ENCODE results near the gene ANGPTL8.
A peak's percentile ranks its signal among the peaks of the same experiment; 100 is the strongest.

ANGPTL8 gene

DNA sequence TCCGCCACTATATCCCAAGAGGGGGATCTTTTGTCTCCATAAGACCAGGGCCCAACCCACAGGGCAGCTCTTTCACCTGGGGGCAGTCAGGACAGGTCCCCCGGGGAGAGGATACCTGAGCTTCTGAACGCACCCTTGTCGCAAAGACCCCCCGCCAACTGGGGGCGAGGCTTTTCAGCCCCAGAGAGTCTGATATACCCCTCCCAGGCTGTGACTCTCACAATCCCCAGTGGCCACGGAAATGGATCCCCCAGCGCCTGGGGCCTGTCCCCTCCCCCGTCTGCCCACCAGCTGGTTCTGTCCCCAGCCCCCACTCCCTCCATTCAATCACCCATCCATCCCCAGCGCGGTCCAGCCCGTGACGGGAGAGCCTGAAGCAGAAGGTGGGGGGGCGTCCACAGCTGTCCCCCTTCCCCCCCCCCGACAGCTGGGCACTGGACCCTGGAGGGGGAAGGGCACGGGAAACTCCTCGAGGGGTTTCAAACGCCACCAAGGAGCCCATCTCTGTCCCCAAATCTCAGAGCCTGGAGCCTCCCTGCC, 22.1 kb downstream of the ANGPTL8 start:
- no peak for DNase-seq (ENCODE audit: low read depth)

DNA sequence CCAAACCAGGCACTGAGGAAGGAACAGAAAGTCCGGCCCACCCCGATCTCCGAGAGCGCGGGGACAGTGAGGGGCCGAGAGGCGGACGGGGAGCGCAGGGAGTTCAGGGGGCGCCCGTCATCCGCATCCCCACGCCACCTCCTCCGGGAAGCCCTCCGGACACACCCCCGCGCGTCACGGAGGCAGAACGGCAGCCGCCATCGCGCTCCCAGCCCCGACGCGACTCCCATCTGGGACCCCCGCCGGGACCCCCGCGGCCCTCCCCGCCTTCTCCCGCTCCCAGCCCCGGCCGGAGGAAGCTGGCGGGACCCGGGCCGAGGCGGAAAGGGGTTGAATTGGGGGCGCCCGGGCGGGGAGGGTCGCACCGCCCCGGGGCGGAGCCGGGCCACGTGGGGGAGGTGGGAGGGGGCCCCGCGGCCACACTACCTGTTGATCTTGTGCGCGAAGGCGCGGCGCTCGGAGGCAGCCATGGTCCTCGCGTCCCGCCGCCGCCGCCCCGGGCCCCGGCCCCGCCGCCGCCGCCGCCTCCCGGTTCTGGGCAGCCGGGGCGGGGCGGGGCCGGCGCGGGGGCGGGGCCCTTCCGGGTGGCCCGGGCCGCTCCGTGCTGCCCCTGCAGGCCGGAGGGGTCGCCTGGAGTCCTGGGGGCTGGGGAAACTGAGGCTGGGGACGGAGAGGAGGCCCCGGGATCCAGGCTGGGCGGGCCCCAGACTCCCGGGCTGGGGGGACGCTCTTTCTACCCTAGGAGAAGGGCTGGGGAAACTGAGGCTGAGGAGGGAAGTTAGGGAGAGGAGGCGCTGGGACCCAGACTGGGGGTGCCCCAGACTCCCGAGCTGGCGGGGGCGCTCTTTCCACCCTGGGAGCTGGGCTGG, 22.8 kb downstream of the ANGPTL8 start, which contains the start of gene DOCK6:
TSS of gene DOCK6 (minus strand) at position 554 of the 869 bp plus-strand sequence. CDS start at position 470, 84 bp downstream.
- no peak for DNase-seq (ENCODE audit: low read depth)

DNA sequence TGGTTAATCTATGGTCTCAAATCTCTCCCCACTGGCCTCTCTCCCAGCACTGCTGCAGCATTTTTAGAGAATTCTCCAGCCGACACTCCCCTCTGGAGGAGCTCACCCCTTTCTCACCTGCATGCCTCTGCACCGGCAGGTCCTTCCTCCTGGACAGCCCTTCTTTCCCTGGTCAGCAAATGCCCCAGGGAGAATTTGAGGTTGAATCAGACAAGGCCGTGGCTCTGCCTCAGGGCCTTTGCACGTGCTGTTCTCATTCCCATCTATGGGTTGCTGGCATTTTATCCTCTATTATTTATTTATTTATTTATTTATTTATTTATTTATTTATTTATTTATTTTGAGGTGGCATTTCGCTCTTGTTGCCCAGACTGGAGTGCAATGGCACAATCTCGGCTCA, 24.3 kb downstream of the ANGPTL8 start:
- no peak for DNase-seq (ENCODE audit: low read depth)

DNA sequence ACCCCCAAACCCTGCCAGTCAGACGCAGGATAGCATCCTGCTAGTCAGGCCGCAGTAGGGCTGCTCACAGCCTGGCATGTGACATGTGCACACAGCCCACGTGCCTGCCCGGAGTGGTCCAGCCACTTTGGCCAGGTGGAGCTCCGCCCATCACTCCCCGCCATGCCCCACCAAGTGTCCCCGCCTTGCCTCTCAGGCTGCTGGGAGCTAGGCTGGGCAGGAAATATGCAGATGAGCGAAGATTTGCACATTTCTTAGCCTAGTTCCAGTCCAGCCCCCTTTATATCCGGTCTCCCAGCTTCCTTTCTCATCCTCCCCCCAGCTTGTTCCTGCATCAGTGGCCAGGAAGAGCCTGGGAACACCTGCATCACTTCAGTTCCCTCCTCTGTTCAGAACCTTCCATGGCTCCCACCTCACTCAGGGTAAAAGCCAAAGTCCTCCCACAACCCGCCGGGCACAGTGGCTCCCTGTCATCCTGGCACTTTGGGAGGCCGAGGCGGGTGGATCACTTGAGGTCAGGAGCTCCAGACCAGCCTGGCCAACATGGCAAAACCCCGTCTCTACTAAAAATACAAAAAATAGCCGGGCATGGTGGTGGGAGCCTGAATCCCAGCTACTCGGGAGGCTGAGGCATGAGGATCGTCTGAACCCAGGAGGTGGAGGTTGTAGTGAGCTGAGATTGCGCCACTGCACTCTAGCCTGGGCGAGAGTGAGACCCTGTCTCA, 25.2 kb downstream of the ANGPTL8 start:
- no peak for DNase-seq (ENCODE audit: low read depth)

DNA sequence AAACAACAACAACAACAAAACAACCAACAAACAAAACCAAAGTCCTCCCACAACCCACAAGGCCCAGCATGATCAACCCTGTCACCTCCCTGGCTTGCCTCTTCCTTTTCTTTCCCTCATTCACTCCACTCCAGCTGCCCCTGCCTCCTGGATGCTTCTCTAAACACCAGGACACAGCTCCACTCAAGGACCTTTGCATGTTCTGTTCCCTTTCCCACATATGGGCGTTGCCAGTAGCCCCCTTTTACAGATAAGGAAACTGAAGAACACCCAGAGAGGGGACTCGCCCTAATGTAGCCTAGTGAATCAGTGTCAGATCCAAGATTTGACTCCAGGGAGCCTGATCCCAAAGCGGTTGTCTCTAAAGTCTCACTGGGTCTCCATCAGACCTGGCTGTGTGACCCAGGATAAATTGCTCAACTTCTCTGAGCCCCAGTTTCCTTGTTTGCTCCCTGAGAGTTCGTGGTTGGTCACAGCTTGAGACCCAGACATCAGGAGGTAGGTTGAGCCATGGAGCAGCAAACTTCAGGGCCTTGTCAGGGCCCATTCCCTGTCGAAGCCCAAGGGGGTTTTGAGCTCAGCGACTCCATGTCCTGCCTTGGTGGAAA, 25.9 kb downstream of the ANGPTL8 start:
- no peak for DNase-seq (ENCODE audit: low read depth)

DNA sequence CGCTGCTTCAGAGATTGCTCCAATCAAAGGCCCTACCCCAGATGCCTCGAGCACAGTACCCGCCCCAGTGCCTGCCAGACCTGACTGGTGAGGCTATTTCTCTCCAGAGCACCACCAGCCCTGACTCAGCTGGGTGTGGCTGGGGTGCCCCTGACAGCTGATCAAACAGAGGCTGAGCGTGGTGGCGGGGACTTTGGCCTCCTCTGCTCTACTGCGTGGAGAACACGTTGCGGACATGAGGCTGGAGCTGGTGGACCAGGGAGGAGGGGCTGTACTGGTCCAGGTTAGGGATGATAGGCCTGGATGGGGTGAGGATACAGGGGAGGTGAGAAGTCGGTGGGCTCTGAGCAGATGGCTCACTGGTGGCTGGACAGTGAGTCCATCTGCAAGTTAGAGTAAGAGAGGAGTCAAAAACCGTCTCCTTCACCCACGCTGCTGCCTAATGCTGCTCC, 26.4 kb downstream of the ANGPTL8 start:
- DNase-seq (ENCODE audit: low read depth) = no peak

DNA sequence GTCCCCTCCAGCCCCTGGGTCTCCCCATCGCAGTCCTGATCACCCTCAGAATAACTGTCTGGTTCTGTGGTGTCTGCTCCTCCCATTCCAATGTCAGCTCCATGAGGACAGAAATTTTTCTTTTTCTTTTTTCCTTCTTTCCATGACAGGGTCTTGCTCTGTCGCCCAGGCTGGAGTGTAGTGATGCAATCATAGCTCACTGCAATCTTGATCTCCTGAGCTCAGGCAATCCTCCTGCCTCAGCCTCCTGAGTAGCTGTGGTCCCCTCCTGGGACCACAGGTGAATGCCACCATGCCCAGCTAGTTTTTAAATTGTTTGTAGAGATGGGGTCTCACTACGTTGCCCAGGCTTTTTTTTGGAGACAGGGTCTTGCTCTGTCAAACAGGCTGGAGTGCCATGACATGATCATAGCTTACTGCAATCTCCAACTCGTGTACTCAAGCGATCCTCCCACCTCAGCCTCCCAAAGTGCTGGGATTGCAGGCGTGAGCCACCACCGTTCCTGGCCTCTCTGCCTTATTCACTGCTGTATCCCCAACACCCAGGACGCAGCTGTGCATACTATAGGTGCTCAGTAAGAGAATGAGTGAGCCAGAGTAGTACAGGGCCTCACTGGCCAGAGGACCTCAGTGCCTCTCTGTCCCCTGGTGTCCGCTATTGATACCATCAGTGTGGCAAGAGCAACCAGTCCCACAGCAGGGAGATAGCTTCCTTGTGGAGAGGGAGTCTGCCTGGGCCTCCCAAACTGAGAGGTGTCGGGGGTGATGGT, 28.1 kb downstream of the ANGPTL8 start:
- no peak for DNase-seq (ENCODE audit: low read depth)

DNA sequence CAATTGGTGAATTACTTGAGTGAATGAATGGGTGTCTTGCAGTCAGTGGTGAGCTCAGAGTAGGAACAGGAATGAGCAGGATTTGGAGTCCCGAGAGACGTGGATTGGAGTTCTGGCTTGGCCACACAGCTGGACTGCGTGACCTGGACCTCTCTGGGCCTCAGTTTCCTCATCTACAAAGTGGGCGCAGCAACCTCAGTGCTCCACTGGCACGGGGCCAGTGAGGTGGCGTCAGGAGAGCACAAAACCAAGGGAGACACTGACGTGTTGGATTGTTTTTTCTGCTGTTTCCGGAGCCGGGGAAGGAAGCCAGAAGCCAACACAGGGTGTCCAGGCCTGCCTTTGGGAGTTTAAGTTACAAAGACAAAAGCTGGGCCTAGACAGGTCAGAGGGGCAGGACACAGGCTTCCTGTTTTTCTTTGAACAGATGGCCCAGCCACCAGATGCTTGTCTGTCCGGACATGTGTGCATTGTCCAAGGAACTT, 29.4 kb downstream of the ANGPTL8 start:
- DNase-seq (ENCODE audit: low read depth) = no peak

DNA sequence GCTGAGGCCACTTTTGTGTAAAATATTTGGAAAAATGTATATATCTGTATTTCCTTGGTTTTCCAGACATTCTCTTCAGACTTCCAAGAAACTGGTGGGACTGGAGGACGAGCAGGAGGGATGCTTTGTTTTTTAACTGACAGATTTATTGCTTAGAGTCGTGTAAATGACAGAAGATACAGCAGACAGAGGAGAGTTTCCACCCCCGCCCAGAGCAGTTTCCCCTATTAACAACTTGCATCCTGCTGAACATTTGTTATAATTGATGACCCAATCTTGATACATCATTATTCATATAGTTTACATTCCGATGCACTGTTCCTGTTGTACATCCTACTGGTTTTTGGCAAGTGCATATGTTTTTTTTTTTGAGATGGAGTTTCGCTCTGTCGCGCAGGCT, 30.0 kb downstream of the ANGPTL8 start:
- no peak for DNase-seq (ENCODE audit: low read depth)

DNA sequence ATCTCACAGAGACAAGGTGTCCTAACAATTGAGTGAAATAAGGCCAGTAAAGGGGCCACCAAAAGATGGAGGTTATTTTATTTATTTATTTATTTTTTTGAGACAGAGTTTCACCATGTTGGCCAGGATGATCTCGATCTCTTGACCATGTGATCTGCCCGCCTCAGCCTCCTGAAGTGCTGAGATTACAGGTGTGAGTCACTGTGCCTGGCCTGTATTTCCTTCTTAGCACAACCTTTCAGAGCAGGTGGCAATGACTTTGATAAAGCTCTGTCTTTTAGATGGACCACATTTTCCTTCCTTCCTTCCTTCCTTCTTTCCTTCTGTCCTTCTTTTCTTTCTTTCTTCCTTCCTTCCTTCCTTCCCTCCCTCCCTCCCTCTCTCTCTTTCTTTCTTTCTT, 33.9 kb downstream of the ANGPTL8 start:
- DNase-seq (ENCODE audit: low read depth) = no peak

DNA sequence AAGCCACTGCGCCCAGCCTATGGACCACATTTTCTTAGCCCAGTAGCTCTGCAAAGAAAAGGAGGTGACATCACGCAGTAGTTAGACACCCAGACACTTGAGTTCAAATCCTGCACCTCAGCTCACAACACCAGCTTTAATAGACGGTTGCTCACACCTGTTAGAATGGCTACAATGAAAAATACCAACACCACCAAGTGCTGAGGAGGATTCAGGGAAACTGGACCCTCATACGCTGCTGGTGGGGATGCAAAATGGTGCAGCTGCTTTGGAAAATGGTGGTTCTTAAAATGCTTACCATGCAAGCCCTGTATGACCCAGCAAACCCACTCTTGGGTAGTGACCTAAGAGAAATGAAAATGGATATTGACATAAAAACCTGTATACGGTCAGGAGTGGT, 34.6 kb downstream of the ANGPTL8 start:
- no peak for DNase-seq (ENCODE audit: low read depth)

DNA sequence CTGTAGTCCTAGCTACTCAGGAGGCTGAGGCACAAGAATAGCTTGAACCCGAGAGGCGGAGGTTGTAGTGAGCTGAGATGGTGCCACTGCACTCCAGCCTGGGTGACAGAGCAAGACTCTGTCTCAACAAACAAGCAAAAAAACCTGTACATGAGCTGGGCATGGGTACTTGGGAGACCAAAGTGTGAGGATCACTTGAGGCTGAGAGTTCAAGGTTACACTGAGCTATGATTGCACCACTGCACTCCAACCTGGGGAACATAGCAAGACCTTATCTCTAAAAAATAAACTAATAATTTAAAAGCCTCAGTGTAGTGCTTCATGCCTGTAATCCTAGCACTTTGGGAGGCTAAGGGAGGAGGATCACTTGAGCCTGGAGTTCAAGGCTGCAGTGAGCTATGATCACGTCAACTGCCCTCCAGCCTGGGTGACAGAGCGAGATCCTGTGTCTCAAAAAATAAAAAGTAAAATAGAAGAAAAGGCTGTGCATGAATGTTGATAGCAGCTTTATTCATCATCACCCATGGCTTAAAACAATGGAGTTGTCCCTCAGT, 35.2 kb downstream of the ANGPTL8 start:
- no peak for DNase-seq (ENCODE audit: low read depth)

DNA sequence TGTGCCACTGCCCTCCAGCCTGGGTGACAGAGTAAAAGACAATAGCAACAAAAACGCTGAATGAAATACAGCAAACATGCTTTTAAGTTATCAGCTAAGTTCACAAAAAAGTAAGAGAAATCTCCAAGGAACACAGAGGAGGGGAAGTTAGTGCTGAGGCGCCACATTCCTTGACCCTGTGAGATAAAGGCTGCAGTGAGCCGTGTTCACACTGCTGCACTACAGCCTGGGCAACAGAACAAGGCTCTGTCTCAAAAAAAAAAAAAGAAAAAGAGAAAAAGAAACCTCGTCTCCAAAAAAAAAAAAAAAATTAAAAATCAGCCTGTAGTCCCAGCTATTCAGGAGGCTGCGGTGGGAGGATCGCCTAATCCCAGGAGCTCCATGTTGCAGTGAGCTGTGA, 39.3 kb downstream of the ANGPTL8 start:
- DNase-seq (ENCODE audit: low read depth) = no peak

DNA sequence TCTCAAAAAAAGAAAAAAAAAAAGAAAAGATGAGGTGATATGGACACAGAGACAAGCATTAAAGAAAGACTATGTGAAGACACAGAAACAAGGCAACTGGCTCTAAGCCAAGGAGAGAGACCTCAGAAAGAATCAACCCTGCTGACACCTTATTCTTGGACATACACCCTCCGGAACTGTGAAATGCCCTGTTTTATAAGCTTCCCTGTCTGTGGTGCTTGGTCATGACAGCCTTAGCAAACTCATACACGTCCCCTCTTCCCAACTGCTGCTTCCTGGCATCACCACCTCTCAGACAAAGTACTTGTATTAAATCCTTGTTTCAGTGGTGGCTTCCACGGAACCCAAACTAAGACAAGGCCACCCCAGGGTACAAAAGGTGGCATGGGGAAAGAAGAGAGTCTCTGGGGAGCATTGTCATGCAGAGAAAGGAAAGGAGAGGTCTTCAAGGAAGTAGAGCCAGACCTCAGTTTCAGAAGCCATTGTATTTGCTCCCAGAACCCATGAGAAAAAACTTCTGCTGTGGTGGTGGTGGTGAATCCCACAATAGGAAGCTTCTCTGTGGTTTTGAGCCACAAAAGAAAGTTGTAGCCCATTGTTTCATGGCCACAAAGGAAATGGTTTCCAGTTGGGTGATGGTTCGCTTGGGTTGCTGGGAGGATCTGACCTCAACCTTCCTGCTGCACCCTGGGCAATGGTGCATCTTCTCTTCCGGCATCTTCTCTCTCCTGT, 40.3 kb downstream of the ANGPTL8 start:
- DNase-seq (ENCODE audit: low read depth) = peak; percentile 12

DNA sequence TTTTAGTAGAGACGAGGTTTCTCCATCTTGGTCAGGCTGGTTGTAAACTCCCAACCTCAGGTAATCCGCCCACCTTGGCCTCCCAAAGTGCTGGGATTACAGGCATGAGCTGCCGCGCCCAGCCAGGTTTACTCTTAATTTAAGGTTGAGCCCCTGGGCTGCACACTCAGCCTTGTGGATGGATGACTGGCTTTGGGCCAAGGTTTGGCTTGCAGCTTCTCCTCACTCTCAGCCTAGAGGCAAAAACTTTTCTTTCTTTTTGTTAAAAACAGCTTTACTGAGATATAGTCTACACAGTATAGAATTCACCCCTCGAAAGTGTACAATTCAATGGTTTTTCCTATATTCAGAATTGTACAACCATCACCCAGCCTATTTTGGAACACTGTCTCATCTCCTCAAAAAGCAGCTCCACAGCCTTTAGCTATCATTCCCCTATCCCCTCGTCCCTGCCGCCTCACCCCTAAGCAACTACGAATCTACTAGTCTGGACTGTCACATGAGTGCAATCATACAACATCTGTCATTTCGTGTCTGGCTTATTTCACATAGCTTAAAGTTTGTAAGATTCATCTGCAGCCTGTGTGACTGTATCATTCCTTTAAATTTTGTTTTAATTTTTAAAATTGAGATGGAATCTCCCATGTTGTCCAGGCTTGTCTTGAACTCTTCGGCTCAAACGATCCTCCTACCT, 42.1 kb downstream of the ANGPTL8 start:
- no peak for DNase-seq (ENCODE audit: low read depth)

DNA sequence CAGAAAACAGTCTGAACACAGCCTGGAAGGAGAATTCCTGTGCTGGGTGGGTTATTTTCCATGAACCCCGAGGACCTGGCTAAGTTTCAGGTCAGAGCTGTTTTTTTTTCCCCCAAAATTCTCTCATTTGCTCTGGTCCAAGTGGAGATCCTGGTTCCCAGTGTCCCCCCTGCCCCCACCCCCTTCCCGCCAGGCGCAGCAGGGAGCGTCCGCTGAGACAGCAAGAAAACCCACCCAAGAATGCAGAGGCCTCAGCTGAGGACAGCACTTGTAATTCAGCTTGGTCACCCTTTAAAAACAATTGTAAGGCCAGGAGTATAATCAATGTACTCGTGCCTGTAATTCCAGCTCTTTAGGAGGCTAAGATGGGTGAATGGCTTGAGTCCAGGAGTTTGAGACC, 45.1 kb downstream of the ANGPTL8 start:
- DNase-seq (ENCODE audit: low read depth) = no peak

DNA sequence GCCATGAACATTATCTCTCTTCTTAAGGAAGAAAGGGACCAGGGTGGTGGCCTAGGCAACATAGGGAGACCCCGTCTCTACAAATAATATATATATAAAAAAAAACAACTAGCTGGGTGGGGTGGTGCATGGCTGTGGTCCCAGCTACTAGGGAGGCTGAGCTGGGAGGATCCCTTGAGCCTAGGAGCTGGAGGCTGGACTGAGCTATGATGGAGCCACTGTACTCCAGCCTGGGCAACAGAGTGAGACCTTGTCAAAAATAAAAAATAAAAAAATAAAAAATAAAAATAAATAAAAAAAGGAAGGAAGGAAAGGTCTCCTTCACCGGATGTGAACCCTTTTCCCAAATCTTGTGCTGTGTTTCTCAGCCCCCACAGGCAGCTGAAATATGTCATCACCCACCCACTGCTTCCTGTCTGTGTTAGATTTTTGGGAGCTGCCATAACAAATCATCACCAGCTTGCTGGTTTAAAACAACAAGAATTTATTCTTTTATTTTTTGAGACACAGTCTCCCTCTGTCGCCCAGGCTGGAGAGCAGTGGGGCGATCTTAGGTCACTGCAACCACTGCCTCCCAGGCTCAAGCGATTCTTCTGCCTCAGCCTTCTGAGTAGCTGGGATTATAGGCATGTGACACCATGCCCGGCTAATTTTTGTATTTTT, 47.0 kb downstream of the ANGPTL8 start:
- DNase-seq (ENCODE audit: low read depth) = no peak

DNA sequence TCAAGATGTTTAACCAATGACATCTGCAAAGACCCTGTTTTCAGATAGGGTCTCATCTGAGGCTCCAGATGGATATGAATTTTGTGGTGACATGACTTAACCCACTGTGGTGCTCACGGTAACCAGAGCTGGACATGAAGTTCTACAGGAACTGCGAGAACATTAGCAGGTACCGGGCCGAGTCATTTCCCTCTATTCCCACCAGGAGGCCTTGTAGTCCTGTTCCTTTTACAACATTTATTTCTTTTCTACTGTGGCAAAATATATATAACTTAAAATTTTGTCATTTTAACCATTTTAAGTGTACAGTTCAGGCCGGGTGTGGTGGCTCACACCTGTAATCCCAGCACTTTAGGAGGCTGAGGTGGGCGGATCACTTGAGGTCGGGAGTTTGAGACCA, 48.9 kb downstream of the ANGPTL8 start:
- DNase-seq (ENCODE audit: low read depth) = no peak

DNA sequence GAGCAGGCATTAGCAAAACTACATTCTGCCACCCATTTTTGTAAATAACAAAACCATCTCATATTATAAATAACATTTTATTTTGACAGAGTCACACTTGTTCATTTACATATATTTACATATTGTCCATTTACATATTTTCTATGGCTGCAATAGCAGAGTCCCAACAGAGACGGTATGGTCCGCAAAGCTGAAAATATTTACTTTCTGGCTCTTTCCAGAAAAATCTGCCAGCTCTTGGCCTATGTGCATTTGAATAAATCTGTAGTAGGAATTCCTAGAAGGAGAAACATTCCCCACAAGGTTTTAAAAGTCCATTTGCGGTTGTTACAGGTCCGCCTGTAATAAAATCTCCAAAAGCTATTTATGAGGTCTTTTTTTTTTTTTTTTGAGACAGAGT, 50.8 kb downstream of the ANGPTL8 start:
- DNase-seq (ENCODE audit: low read depth) = no peak
